IPS DF 6.9 (cell line): Measurements from ENCODE around the gene PLA1A.
"Not testable (repeated sequence)": the region's sequence is repeated elsewhere in the genome, so short reads cannot be mapped to it uniquely, and the experiment has no call there.

Experiments
- DNase-seq: peaks from one replicate; pipeline ENCODE4 v3.0.0-alpha.2; 2013; ENCODE audit warnings: low read depth, low spot score
- H3K27ac ChIP-seq: one replicate; pipeline ENCODE4 v1.5.1; 2013; ENCODE audit warnings: low read length, control low read depth
- H3K27me3 ChIP-seq: 2 replicates; pipeline ENCODE4 v1.6.1; 2013; ENCODE audit warnings: mild to moderate bottlenecking, low read length; ENCODE audit not compliant: control insufficient read depth, insufficient read depth
- H3K36me3 ChIP-seq: 2 replicates; pipeline ENCODE4 v1.6.1; 2013; ENCODE audit warnings: low read length; ENCODE audit not compliant: control insufficient read depth, insufficient read depth
- H3K4me1 ChIP-seq: 2 replicates; pipeline ENCODE4 v1.6.1; 2013; ENCODE audit warnings: low read length; ENCODE audit not compliant: control insufficient read depth, insufficient read depth
- H3K4me3 ChIP-seq: 2 replicates; pipeline ENCODE4 v1.5.1; 2013; ENCODE audit warnings: mild to moderate bottlenecking, low read length
- H3K9me3 ChIP-seq: 2 replicates; pipeline ENCODE4 v1.6.1; 2013; ENCODE audit warnings: low read length, inconsistent platforms; ENCODE audit not compliant: control insufficient read depth, insufficient read depth
- WGBS: extraction: QIAGEN DNeasy Blood & Tissue Kit; methylation state at CpG from one replicate; pipeline ENCODE4 v1.1.7; 2013; ENCODE audit warnings: mixed read lengths, missing lambda C conversion rate; ENCODE audit not compliant: insufficient read length, insufficient coverage; 5-methylcytosine and 5-hydroxymethylcytosine counted together

The PLA1A gene

GRCh38 chr3:119592861-119593260 is 4.8 kb upstream of the PLA1A start:
- no peaks in the 10 kb centered on the region for H3K36me3 ChIP-seq
- peaks cover 1% of the 10 kb centered on the region; the same call in 1 of the 2 replicates for H3K9me3 ChIP-seq
- H3K4me1 ChIP-seq, result peaks cover 3% of the 10 kb centered on the region; the same call in 1 of the 2 replicates
- WGBS, result no CpG with 5 or more reads among the region's 1 CpG
- H3K27me3 ChIP-seq, result no peaks in the 10 kb centered on the region
- no peak overlapping the region for H3K27ac ChIP-seq
- no peak overlapping the region for H3K4me3 ChIP-seq
- DNase-seq, result no peak

DNA sequence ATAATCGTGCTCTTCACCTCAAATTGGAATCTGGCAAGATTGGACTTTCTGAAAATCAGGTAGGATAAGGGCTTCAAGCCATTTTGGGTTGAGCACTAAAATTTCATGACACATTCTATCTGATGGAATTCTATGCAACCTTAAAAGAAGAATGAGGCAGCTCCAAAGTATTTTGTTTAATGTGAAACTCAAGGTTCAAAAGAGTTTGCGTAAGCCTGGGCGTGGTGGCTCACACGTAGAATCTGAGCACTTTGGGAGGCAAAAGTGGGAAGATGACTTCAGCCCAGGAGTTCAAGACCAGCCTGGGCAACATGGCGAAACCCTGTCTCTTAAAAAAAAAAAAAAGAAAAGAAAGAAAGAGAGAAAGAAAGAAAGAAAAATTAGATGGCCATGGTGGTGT is 3.6 kb upstream of the PLA1A start:
- Histone ChIP-seq H3K9me3 (peaks cover 1% of the 10 kb centered on the region; the same call in 1 of the 2 replicates), H3K4me3 (no peak overlapping the region), H3K27ac (no peak overlapping the region), H3K36me3 (no peaks in the 10 kb centered on the region), H3K4me1 (peaks cover 1% of the 10 kb centered on the region; the same call in 1 of the 2 replicates), H3K27me3 (peaks cover 2% of the 10 kb centered on the region)
- no CpG with 5 or more reads among the region's 5 CpGs for WGBS
- no peak for DNase-seq

- H3K4me3 ChIP-seq, H3K9me3 ChIP-seq, H3K36me3 ChIP-seq, H3K27ac ChIP-seq, DNase-seq, H3K4me1 ChIP-seq, H3K27me3 ChIP-seq: not testable (repeated sequence)
- no CpG with 5 or more reads among the region's 1 CpG for WGBS
These were observed 2.8 kb upstream of the PLA1A start for GRCh38 chr3:119594929-119595328.

DNA sequence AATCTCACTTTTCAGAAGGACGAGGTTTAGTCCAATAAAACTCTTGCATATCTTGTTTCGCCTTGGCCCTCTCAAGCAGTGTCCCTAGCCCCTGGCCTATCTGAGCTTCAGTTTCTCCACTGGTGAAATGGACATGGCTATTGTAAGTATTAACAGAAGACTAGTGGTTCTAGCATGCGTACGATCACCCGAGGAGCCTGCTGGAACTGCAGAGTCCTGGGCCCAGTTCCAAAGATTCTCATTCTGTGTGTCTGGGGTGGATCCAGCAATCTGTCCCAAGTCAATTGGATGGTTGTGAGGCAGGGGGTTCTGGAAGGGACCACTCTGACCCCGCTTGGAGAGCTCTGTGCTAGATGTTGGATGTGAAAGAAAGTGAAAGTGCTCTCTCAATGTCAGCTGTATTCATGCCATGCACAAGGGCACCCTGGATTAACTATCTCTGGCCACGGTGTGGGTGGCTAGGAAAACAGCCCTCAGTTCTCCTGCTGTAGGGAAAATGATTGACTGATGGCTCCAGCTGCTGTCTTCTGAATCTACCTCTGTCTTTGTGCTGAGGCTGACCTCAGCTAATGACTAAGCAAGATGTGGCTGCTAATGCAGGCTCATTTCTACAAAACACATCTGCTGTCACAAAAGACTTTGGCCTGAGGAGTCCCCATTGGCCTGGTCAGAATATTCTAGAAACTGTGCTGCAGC is 1.9 kb upstream of the PLA1A start:
- no peaks in the 10 kb centered on the region for H3K4me1 ChIP-seq
- no peaks in the 10 kb centered on the region for H3K36me3 ChIP-seq
- H3K4me3 ChIP-seq, result no peak overlapping the region
- H3K27ac ChIP-seq, result no peak overlapping the region
- WGBS, result no CpG with 5 or more reads among the region's 7 CpGs
- H3K27me3 ChIP-seq, result peaks cover 2% of the 10 kb centered on the region
- no peaks in the 10 kb centered on the region for H3K9me3 ChIP-seq
- no peak for DNase-seq

DNA sequence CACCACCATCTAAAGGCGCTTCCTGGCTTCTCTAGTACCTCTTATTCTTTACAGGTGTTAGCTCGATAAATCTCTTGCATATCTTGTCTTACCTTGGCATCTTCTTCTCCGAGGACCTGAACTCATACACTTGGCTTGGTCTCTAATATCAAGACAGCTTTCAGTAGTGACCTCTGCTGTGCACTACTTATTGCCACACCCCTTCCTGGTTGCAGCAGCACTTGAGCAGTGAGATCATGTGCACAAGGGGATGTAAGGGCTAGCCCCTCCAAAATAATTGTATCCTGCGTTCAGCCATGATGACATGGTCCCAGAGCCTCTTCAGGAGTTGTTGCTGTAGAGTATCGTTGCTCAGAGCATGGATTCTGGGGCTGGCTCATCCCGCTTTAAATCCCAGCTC is 1.3 kb upstream of the PLA1A start:
- no peak overlapping the region for H3K27ac ChIP-seq
- no peak for DNase-seq
- H3K9me3 ChIP-seq, result no peaks in the 10 kb centered on the region
- H3K36me3 ChIP-seq, result no peaks in the 10 kb centered on the region
- no peak overlapping the region for H3K4me3 ChIP-seq
- peaks cover 2% of the 10 kb centered on the region for H3K27me3 ChIP-seq
- no CpG with 5 or more reads among the region's 6 CpGs for WGBS
- H3K4me1 ChIP-seq, result no peaks in the 10 kb centered on the region

DNA sequence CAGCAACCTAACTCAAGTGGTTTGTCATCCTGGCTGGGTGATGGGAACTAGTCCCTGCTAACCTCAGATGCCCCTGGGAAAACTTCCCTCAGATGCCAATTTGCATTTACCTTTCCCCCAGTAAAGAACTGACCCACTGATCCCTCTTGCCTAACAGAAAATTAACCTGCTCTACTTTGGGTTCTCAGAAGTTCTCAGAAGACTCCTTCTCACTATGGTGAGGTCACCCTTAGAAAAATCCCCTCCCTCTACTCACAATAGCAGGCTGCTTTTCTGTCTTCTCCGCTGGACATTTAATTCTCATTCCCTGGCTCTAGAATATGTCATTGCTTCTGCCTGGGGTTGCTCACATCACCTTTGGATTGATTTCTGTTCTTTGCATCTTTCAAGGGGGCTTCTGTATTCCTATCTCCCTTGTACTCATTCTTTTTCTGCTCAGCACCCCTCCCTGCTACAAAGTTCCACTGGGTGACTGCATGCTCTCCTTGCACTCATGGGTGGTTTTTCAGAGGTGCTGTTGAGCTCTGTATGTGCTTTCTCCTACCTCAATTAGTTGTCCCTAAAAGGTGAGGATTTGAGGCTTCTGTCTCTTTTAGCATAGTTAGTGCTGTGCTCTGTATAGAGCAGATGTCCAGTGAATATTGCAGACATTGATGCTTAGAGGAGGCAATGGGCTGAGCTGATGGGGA is 869 bp downstream of the PLA1A start:
- no peak overlapping the region for H3K27ac ChIP-seq
- H3K4me3 ChIP-seq, result no peak overlapping the region
- WGBS, result no CpG with 5 or more reads among the region's 1 CpG
- H3K9me3 ChIP-seq, result no peaks in the 10 kb centered on the region
- peaks cover 2% of the 10 kb centered on the region for H3K27me3 ChIP-seq
- no peaks in the 10 kb centered on the region for H3K36me3 ChIP-seq
- no peaks in the 10 kb centered on the region for H3K4me1 ChIP-seq
- no peak for DNase-seq

GRCh38 chr3:119599558-119600174 is 2.0 kb downstream of the PLA1A start:
- no CpG with 5 or more reads among the region's 6 CpGs for WGBS
- Histone ChIP-seq H3K36me3 (no peaks in the 10 kb centered on the region), H3K4me3 (no peak overlapping the region), H3K27ac (no peak overlapping the region), H3K27me3 (peaks cover 2% of the 10 kb centered on the region), H3K4me1 (no peaks in the 10 kb centered on the region), H3K9me3 (no peaks in the 10 kb centered on the region)
- DNase-seq, result no peak

- Histone ChIP-seq H3K27ac (no peak overlapping the region), H3K27me3 (peaks cover 2% of the 10 kb centered on the region), H3K4me1 (no peaks in the 10 kb centered on the region), H3K36me3 (no peaks in the 10 kb centered on the region), H3K4me3 (no peak overlapping the region), H3K9me3 (no peaks in the 10 kb centered on the region)
- no CpG with 5 or more reads among the region's 5 CpGs for WGBS
- DNase-seq, result no peak
These were observed 3.0 kb downstream of the PLA1A start for GRCh38 chr3:119600732-119601131.

- H3K36me3 ChIP-seq, result no peaks in the 10 kb centered on the region
- H3K4me3 ChIP-seq, result no peak overlapping the region
- DNase-seq, result no peak
- H3K9me3 ChIP-seq, result no peaks in the 10 kb centered on the region
- WGBS, result no CpG with 5 or more reads among the region's 3 CpGs
- peaks cover 2% of the 10 kb centered on the region for H3K27me3 ChIP-seq
- H3K4me1 ChIP-seq, result no peaks in the 10 kb centered on the region
- H3K27ac ChIP-seq, result no peak overlapping the region
These were observed 3.5 kb downstream of the PLA1A start for GRCh38 chr3:119601154-119601553.

GRCh38 chr3:119602676-119603075 is 5.0 kb downstream of the PLA1A start:
- H3K9me3 ChIP-seq, result no peaks in the 10 kb centered on the region
- peaks cover 2% of the 10 kb centered on the region for H3K27me3 ChIP-seq
- H3K4me1 ChIP-seq, result no peaks in the 10 kb centered on the region
- WGBS, result no CpG with 5 or more reads among the region's 1 CpG
- no peak for DNase-seq
- H3K27ac ChIP-seq, result no peak overlapping the region
- H3K4me3 ChIP-seq, result no peak overlapping the region
- H3K36me3 ChIP-seq, result no peaks in the 10 kb centered on the region
